HuH-7 (cell line): ENCODE results near the gene CCNG2.

ENCODE experiments used
- DNase-seq: peaks from one replicate; pipeline ENCODE4 v3.0.0; 2011; ENCODE audit warnings: low spot score

The CCNG2 gene

GRCh38 chr4:77147079-77147782 lies 9.8 kb upstream of the CCNG2 start:
- DNase-seq = no peak

GRCh38 chr4:77148078-77148477 lies 8.9 kb upstream of the CCNG2 start:
- DNase-seq = no peak

- DNase-seq = no peak
These were observed 7.2 kb upstream of the CCNG2 start for GRCh38 chr4:77149789-77150188.

- no peak for DNase-seq
These were observed 5.8 kb upstream of the CCNG2 start for GRCh38 chr4:77151241-77151640.

GRCh38 chr4:77152421-77152820 lies 4.6 kb upstream of the CCNG2 start:
- DNase-seq = no peak

GRCh38 chr4:77153006-77153405 lies 4.0 kb upstream of the CCNG2 start:
- no peak for DNase-seq

- DNase-seq = no peak
These were observed 2.9 kb upstream of the CCNG2 start for GRCh38 chr4:77154065-77154464.

- DNase-seq = no peak
These were observed 2.1 kb upstream of the CCNG2 start for GRCh38 chr4:77154761-77155499.

- no peak for DNase-seq
These were observed 1.2 kb upstream of the CCNG2 start for GRCh38 chr4:77155631-77156452.

- peak; percentile 97 for DNase-seq
These were observed 485 bp upstream of the CCNG2 start for GRCh38 chr4:77156533-77156911.

GRCh38 chr4:77157859-77158486 lies 966 bp downstream of the CCNG2 start:
- peak; percentile 82 for DNase-seq

GRCh38 chr4:77158487-77158861 lies 1.5 kb downstream of the CCNG2 start:
- no peak for DNase-seq

- no peak for DNase-seq
These were observed 2.8 kb downstream of the CCNG2 start for GRCh38 chr4:77159806-77160205.

- DNase-seq = no peak
These were observed 6.6 kb downstream of the CCNG2 start for GRCh38 chr4:77163641-77164040.

GRCh38 chr4:77167173-77167572 lies 10.2 kb downstream of the CCNG2 start:
- DNase-seq = no peak

- no peak for DNase-seq
These were observed 10.9 kb downstream of the CCNG2 start for GRCh38 chr4:77167866-77168265.

- DNase-seq = no peak
These were observed 12.5 kb downstream of the CCNG2 start for GRCh38 chr4:77169481-77169880.

GRCh38 chr4:77170926-77171325 lies 13.9 kb downstream of the CCNG2 start:
- no peak for DNase-seq

- DNase-seq = no peak
These were observed 15.3 kb downstream of the CCNG2 start for GRCh38 chr4:77172336-77172735.

GRCh38 chr4:77174426-77174825 lies 17.4 kb downstream of the CCNG2 start:
- DNase-seq = no peak

GRCh38 chr4:77175201-77175611 lies 18.2 kb downstream of the CCNG2 start:
- no peak for DNase-seq

- DNase-seq = no peak
These were observed 19.6 kb downstream of the CCNG2 start for GRCh38 chr4:77176640-77177039.
